Karpas-422 (cell line): ENCODE data around the gene ZNHIT1. TPM values are rescaled to one million over a fixed set of nuclear protein-coding genes. Genes with fewer than 3 reads are reported as not detected.

Experiments
- DNase-seq: peaks from one replicate; pipeline ENCODE4 v3.0.0-alpha.2; 2015
- H2AFZ ChIP-seq: fragments of 200-600 bp; sonication (generic); 2 replicates; pipeline ENCODE4 v1.6.1; 2014; ENCODE audit warnings: antibody characterized with exemption, low read length, mixed read lengths
- H3K27ac ChIP-seq: fragments of 200-600 bp; sonication (generic); 2 replicates; pipeline ENCODE4 v1.5.1; 2014; ENCODE audit warnings: mild to moderate bottlenecking, low read length, moderate library complexity
- H3K27me3 ChIP-seq: fragments of 200-600 bp; sonication (generic); 2 replicates; pipeline ENCODE4 v1.6.1; 2014; ENCODE audit warnings: low read length, mixed read lengths
- H3K36me3 ChIP-seq: fragments of 200-600 bp; sonication (generic); 2 replicates; pipeline ENCODE4 v1.6.1; 2014; ENCODE audit warnings: low read length, mixed read lengths; ENCODE audit not compliant: insufficient read depth
- H3K4me1 ChIP-seq: fragments of 200-600 bp; sonication (generic); 2 replicates; pipeline ENCODE4 v1.6.1; 2014; ENCODE audit warnings: mild to moderate bottlenecking, low read length, mixed read lengths
- H3K4me2 ChIP-seq: fragments of 200-600 bp; sonication (generic); 2 replicates; pipeline ENCODE4 v1.6.1; 2014; ENCODE audit warnings: low read length, low read depth, mild to moderate bottlenecking; ENCODE audit not compliant: poor library complexity, severe bottlenecking
- H3K4me3 ChIP-seq: fragments of 200-600 bp; sonication (generic); 2 replicates; pipeline ENCODE4 v1.5.1; 2014; ENCODE audit warnings: mild to moderate bottlenecking, antibody characterized with exemption, low read length, mixed read lengths
- H3K79me2 ChIP-seq: fragments of 200-600 bp; sonication (generic); 2 replicates; pipeline ENCODE4 v1.6.1; 2014; ENCODE audit warnings: mild to moderate bottlenecking, low read length, mixed read lengths
- H3K9ac ChIP-seq: fragments of 200-600 bp; sonication (generic); 2 replicates; pipeline ENCODE4 v1.6.0; 2014; ENCODE audit warnings: low read length
- H3K9me2 ChIP-seq: fragments of 200-600 bp; sonication (generic), shearing (Covaris generic); replicated peaks from 2 replicates; pipeline ENCODE4 v1.6.0; 2014; ENCODE audit warnings: mild to moderate bottlenecking, low read length, moderate library complexity; ENCODE audit not compliant: insufficient read depth
- H3K9me3 ChIP-seq: fragments of 300-700, 200-600 bp; sonication (generic); 2 replicates; pipeline ENCODE4 v1.6.1; 2014; ENCODE audit warnings: low read length, mixed read lengths
- H4K20me1 ChIP-seq: fragments of 200-600 bp; sonication (generic); 2 replicates; pipeline ENCODE4 v1.6.1; 2014; ENCODE audit warnings: mild to moderate bottlenecking, antibody characterized with exemption, low read length, low read depth; ENCODE audit not compliant: insufficient read depth
- total RNA-seq: library from RNA; depleted of rRNA; stranded (reverse); fragments of >200 nt; shearing (Covaris generic); gene quantifications from 2 replicates; pipeline ENCODE4 v1.2.3, GENCODE V29; 2014; ENCODE audit warnings: low replicate concordance

Gene ZNHIT1
- total RNA-seq, 1 experiment from 2014 or later: 50.9 TPM

DNA sequence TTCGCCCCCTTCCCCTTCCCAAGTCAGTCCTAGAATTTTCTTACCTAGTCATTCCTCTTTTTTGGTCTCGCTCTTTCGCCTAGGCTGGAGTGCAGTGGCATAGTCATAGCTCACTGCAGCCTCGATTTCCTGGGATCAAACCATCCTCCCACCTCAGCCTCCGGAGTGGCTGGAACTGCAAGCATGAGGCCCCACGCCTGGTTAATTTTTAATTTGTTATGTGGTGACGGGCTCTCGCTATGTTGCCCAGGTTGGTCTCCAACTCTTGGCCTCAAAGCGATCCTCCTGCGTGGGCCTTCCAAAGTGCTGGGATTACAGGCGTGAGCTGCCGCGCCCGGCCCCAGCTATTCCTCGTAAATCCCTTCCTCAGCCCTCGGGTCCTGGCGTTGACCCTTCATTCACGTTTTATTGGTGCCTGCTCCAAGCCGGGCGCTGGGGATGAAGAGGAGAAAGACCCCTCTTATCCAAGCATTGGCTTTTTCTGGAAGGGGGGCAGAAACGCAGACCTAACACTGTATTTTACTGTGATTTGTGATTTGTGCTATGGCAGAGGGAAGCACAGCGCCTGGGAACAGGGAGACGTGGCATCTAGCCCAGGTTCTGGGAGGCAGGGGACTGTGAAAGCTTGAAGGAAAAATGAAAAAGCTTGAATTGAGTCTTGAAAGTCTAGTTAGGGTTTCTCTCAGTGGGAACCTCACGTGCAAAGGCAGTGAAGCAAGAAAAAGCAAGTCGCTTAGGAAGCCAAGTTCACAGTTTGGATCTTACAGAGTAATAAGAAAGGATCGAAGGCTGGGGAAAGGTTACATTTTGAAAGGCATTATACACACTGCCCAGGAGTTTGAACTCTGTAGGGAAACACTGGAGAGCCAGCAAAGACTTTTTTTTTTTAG lies 516 bp downstream of the ZNHIT1 start:
- Histone ChIP-seq H3K27ac (no peak overlapping the region), H3K79me2 (peaks cover 54% of the 10 kb centered on the region), H2AFZ (no peak overlapping the region), H3K4me2 (peak overlapping the region; percentile 99), H3K9me3 (no peaks in the 10 kb centered on the region), H3K27me3 (no peaks in the 10 kb centered on the region), H3K4me3 (peak overlapping the region; percentile 83), H3K36me3 (no peaks in the 10 kb centered on the region), H4K20me1 (no peaks in the 10 kb centered on the region), H3K9ac (peak overlapping the region; percentile 86), H3K4me1 (peaks cover 21% of the 10 kb centered on the region), H3K9me2 (no peaks in the 10 kb centered on the region)
- DNase-seq: peak; percentile 43

DNA sequence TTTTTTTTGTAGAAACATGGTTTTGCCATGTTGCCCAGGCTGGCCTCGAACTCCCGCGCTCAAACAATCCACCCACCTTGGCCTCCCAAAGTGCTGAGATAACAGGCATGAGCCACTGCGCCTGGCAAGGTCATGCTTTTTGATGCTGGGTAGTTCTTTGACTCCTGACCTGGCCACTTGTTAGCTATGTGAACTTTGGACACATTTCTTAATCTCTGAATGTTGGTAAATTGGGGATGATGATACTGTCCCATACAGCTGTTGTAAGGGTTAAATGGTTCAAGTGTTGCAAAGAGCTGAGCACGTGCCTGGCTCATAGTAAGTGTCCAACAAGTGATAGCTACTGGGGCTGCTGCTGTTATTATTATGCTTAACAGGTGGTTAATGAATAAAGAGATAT lies 2.3 kb downstream of the ZNHIT1 start:
- H3K36me3 ChIP-seq: no peaks in the 10 kb centered on the region
- no peak overlapping the region for H3K4me2 ChIP-seq
- no peaks in the 10 kb centered on the region for H4K20me1 ChIP-seq
- no peak overlapping the region for H3K27ac ChIP-seq
- no peak overlapping the region for H3K9ac ChIP-seq
- peaks cover 21% of the 10 kb centered on the region for H3K4me1 ChIP-seq
- H2AFZ ChIP-seq: no peak overlapping the region
- H3K27me3 ChIP-seq: no peaks in the 10 kb centered on the region
- no peaks in the 10 kb centered on the region for H3K9me3 ChIP-seq
- H3K4me3 ChIP-seq: no peak overlapping the region
- peaks cover 54% of the 10 kb centered on the region for H3K79me2 ChIP-seq
- DNase-seq: no peak
- H3K9me2 ChIP-seq: no peaks in the 10 kb centered on the region

DNA sequence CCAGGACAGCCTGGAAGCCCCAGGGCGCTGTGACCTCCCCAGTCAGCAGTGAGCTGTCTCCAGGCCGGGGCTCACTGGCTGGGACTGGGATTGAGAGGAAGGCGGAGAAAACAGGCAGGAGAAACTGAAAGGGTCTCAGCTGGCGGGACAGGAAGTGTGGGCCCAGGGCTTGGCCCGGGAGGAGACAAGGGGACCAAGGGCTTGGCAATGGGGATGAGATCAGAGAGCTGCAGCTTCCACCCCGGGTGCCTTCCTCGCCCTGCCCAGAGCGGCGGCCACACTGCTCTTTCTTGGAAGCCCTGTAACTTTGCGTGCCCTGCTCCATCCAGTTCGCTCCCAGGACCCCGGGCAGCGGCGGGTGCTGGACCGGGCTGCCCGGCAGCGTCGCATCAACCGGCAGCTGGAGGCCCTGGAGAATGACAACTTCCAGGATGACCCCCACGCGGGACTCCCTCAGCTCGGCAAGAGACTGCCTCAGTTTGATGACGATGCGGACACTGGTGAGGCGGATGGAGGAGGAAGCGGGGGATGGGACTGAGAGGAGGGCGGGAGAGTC lies 4.4 kb downstream of the ZNHIT1 start:
- Histone ChIP-seq H3K4me2 (no peak overlapping the region), H3K9me3 (no peaks in the 10 kb centered on the region), H3K79me2 (peaks cover 38% of the 10 kb centered on the region), H3K9me2 (no peaks in the 10 kb centered on the region), H3K9ac (no peak overlapping the region), H3K27me3 (no peaks in the 10 kb centered on the region), H2AFZ (no peak overlapping the region), H3K4me1 (peaks cover 10% of the 10 kb centered on the region), H3K4me3 (no peak overlapping the region), H3K27ac (no peak overlapping the region), H4K20me1 (no peaks in the 10 kb centered on the region), H3K36me3 (no peaks in the 10 kb centered on the region)
- DNase-seq: no peak

DNA sequence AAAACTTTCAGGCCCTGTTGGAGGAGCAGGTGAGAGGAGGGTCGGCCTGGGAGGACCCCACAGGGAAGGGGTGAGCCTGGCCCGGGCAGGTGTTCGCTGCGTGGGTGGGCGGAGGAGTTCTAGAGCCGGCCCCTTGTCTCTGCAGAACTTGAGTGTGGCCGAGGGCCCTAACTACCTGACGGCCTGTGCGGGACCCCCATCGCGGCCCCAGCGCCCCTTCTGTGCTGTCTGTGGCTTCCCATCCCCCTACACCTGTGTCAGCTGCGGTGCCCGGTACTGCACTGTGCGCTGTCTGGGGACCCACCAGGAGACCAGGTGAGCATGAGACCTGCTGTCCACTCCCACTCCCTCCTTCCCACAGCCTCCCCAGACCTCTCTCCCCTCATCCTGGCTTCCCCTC lies 5.6 kb downstream of the ZNHIT1 start:
- no peak overlapping the region for H3K9ac ChIP-seq
- no peaks in the 10 kb centered on the region for H3K9me3 ChIP-seq
- peaks cover 14% of the 10 kb centered on the region for H3K4me1 ChIP-seq
- H3K4me3 ChIP-seq: no peak overlapping the region
- no peak for DNase-seq
- no peaks in the 10 kb centered on the region for H4K20me1 ChIP-seq
- H2AFZ ChIP-seq: no peak overlapping the region
- no peaks in the 10 kb centered on the region for H3K27me3 ChIP-seq
- H3K27ac ChIP-seq: no peak overlapping the region
- H3K4me2 ChIP-seq: no peak overlapping the region
- no peaks in the 10 kb centered on the region for H3K9me2 ChIP-seq
- H3K36me3 ChIP-seq: no peaks in the 10 kb centered on the region
- peaks cover 33% of the 10 kb centered on the region for H3K79me2 ChIP-seq

DNA sequence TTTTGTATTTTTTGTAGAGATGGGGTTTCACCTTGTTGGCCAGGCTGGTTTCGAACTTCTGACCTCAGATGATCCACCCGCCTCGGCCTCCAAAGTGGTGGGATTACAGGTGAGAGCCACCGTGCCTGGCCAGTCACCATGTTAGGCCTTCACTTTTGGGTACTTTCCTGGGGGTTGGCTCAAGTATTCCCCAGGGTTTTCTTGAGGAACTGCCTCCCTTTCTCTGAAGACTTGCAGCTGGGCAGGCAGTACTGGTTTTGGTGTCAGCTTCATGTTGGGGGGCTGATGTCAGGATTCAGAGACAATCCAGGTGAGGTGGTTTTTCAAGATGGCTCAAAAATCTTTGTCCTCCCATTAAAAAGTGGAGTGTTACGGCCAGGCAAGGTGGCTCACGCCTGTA lies 7.7 kb downstream of the ZNHIT1 start:
- Histone ChIP-seq H2AFZ (no peak overlapping the region), H3K4me3 (no peak overlapping the region), H3K9me3 (no peaks in the 10 kb centered on the region), H3K79me2 (peaks cover 12% of the 10 kb centered on the region), H3K27me3 (no peaks in the 10 kb centered on the region), H3K27ac (no peak overlapping the region), H3K4me1 (peaks cover 5% of the 10 kb centered on the region), H3K9ac (no peak overlapping the region), H3K4me2 (no peak overlapping the region), H3K9me2 (no peaks in the 10 kb centered on the region), H3K36me3 (no peaks in the 10 kb centered on the region), H4K20me1 (no peaks in the 10 kb centered on the region)
- no peak for DNase-seq

DNA sequence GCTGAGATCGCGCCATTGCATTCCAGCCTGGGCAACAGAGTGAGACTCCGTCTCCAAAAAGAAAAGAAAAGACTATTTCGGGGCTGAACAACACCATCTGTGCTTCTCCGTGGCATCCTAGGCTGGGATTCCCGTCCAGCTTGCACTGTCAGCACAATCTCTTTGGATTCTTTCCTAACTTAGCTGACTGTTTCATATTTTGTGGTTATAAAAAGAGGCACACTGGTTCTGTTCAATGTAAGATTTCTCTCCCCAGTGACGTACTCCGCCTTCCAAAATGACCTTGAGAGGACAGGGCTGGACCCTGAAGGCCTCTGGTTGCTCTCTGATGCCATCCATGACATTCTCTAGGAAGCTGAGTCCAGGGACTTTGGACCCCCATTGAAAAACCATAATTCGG lies 8.8 kb downstream of the ZNHIT1 start:
- Histone ChIP-seq H3K36me3 (no peaks in the 10 kb centered on the region), H4K20me1 (no peaks in the 10 kb centered on the region), H3K27ac (no peak overlapping the region), H3K9me2 (no peaks in the 10 kb centered on the region), H3K9me3 (no peaks in the 10 kb centered on the region), H3K4me2 (no peak overlapping the region), H3K4me3 (no peak overlapping the region), H3K9ac (no peak overlapping the region), H2AFZ (no peak overlapping the region), H3K4me1 (peaks cover 5% of the 10 kb centered on the region), H3K79me2 (0 out of 2 replicates have a peak, but pooled peaks cover 1% of the 10 kb centered on the region), H3K27me3 (no peaks in the 10 kb centered on the region)
- DNase-seq: no peak

DNA sequence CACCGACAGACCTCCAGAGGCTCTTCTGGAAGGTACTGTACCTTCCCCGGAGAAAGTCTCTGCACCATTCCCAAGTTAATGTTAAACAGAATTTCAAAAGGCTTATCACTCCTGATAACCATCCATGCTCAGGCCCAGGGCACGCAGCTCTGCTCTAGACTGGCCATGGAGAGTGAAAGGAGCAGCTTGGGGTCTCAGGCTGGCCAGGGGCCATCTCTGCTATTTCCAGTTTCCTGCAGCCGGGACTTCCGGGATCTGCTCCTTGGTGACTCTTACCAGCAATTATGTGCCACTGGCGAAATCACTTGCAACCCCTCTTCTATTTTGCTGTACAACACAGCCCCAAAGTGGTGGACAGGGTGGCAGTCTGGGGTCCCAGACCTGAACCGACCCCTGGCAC lies 13.7 kb downstream of the ZNHIT1 start:
- Histone ChIP-seq H3K9me2 (no peaks in the 10 kb centered on the region), H3K36me3 (no peaks in the 10 kb centered on the region), H4K20me1 (no peaks in the 10 kb centered on the region), H3K4me2 (no peak overlapping the region), H2AFZ (no peak overlapping the region), H3K4me3 (no peak overlapping the region), H3K27ac (no peak overlapping the region), H3K9me3 (no peaks in the 10 kb centered on the region), H3K9ac (no peak overlapping the region), H3K79me2 (no peaks in the 10 kb centered on the region), H3K4me1 (peaks cover 5% of the 10 kb centered on the region), H3K27me3 (no peaks in the 10 kb centered on the region)
- no peak for DNase-seq

DNA sequence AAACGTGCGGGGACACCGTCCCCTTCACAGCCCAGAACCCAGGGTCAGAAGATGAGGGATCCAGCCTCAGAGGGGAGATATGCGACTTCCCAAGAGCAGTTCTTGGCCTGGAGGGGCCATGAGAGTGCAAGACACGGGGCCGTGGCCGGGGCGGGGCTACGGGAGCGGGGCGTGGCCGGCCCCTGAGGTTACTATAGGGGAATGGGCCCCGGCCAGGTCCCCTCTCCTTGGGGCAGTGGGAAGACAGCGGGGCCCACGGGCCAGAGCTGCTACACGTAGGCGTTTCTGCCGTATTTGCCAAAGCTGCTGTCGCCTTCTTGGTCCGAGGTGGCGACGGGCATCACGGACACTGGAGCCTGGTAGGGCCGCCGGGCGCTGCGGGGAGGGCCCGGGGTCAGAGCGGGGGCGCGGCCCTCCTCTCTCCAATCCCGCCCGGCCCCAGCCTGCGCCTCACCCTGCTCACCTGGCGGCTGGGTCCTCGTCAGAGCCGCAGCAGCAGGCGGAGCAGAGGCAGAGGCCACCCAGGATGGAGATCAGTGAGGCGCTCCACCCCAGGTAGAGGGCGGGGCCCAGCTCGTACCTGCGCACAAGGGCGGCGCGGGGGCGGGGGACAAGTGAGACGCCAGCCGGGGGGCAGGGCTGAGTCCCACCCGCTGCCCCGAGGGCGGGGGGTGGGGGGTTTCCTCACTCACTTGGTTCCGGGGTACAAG lies 14.3 kb downstream of the ZNHIT1 start:
- Histone ChIP-seq H3K9me2 (no peaks in the 10 kb centered on the region), H3K79me2 (no peaks in the 10 kb centered on the region), H3K9ac (no peak overlapping the region), H3K9me3 (no peaks in the 10 kb centered on the region), H3K4me2 (no peak overlapping the region), H3K27ac (no peak overlapping the region), H3K36me3 (no peaks in the 10 kb centered on the region), H4K20me1 (no peaks in the 10 kb centered on the region), H3K4me3 (no peak overlapping the region), H3K4me1 (peaks cover 5% of the 10 kb centered on the region), H2AFZ (no peak overlapping the region), H3K27me3 (no peaks in the 10 kb centered on the region)
- no peak for DNase-seq
